ENCODE measurements around the gene CBX6.

The CBX6 gene

GRCh38 chr22:38844315-38845003 lies 27.6 kb downstream of the CBX6 start:
- intact Hi-C loops (cut with DNase I; ENCODE audit: low total_unique reads) = loop anchor here (10.0 kb wide), 1 partner anchor 50 kb away; the partner anchor contains the start of gene DNAL4
- Histone ChIP-seq H3K36me3 (no peaks in the 10 kb centered on the region), H3K27ac (peak overlapping the region; percentile 86 to 89), H3K9me3 (no peaks in the 10 kb centered on the region), H3K4me3 (peak overlapping the region; percentile 58 to 80), H3K4me1 (peaks cover 0 to 61% (median 45%) of the 10 kb centered on the region in 4 donors), H3K27me3 (no peaks in the 10 kb centered on the region)
- no peak for DNase-seq
- no peak for TF ChIP-seq CTCF (IDR thresholded peaks at IDR 0.05)

GRCh38 chr22:38843657-38844314 lies 28.2 kb downstream of the CBX6 start, which contains the start of gene NPTXR:
TSS of gene NPTXR (minus strand) at chr22:38844028.
- H3K4me3 ChIP-seq = peak within 1 kb of the TSS; percentile 58 to 80
- no peaks in the 10 kb centered on the region for H3K36me3 ChIP-seq
- DNase-seq = peak in 1 of 2 donors; percentile 83
- peak within 1 kb of the TSS; percentile 86 to 89 for H3K27ac ChIP-seq
- H3K9me3 ChIP-seq = no peaks in the 10 kb centered on the region
- no peak for TF ChIP-seq CTCF (IDR thresholded peaks at IDR 0.05)
- intact Hi-C loops (cut with DNase I; ENCODE audit: low total_unique reads) = loop anchor here (10.0 kb wide), 1 partner anchor 49 kb away; the partner anchor contains the start of gene DNAL4
- peaks cover 0 to 61% (median 45%) of the 10 kb centered on the region in 4 donors for H3K4me1 ChIP-seq
- no peaks in the 10 kb centered on the region for H3K27me3 ChIP-seq

GRCh38 chr22:38843201-38843656 lies 28.8 kb downstream of the CBX6 start:
- Histone ChIP-seq H3K27me3 (no peaks in the 10 kb centered on the region), H3K36me3 (no peaks in the 10 kb centered on the region), H3K9me3 (no peaks in the 10 kb centered on the region), H3K4me1 (peaks cover 0 to 61% (median 45%) of the 10 kb centered on the region in 4 donors), H3K4me3 (peak overlapping the region; percentile 58 to 80), H3K27ac (peak overlapping the region; percentile 80 to 89)
- peak; percentile 33 to 36 for TF ChIP-seq CTCF (IDR thresholded peaks at IDR 0.05)
- intact Hi-C loops (cut with DNase I; ENCODE audit: low total_unique reads) = loop anchor here (10.0 kb wide), 1 partner anchor 48 kb away; the partner anchor contains the start of gene DNAL4
- no peak for DNase-seq

DNA sequence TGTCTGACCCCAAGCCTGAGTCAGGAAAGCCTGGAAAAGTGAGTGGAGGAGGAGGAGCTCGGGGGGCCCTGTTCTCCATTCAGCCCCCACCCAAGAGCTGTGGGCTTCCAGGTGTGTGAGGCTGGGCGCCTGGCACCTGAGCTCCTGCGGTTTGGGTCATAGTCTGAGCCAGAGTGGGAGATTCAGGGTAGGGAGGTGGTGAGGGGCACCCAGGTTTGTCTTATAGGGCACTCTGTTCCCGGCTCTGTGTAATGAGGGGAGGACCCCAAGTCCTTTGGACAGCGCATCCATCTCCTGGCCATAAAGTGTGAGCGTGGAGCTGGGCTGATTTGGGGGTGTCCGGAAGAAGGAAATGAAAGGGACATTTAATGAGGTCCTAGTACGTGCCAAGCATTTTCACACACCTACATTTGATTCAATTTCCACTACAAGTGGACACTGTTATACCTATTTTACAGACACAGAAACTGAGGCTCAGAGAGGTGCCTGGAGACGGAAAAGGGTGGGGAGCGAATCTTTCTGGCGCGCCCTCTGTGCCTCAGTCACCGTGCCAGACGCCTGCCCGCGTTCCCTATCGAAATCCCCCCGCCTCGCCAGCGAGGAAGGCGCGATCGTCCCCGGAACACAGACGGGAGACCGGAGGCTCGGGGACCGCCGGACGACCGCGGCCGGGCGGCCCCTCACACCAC lies 29.4 kb downstream of the CBX6 start:
- TF ChIP-seq CTCF (IDR thresholded peaks at IDR 0.05) = no peak
- H3K9me3 ChIP-seq = no peaks in the 10 kb centered on the region
- H3K4me3 ChIP-seq = peak overlapping the region; percentile 58 to 80
- DNase-seq = no peak
- intact Hi-C loops (cut with DNase I; ENCODE audit: low total_unique reads) = loop anchor here (10.0 kb wide), 1 partner anchor 48 kb away; the partner anchor contains the start of gene DNAL4
- peak overlapping the region; percentile 80 to 89 for H3K27ac ChIP-seq
- H3K27me3 ChIP-seq = no peaks in the 10 kb centered on the region
- no peaks in the 10 kb centered on the region for H3K36me3 ChIP-seq
- H3K4me1 ChIP-seq = peaks cover 0 to 61% (median 45%) of the 10 kb centered on the region in 4 donors

DNA sequence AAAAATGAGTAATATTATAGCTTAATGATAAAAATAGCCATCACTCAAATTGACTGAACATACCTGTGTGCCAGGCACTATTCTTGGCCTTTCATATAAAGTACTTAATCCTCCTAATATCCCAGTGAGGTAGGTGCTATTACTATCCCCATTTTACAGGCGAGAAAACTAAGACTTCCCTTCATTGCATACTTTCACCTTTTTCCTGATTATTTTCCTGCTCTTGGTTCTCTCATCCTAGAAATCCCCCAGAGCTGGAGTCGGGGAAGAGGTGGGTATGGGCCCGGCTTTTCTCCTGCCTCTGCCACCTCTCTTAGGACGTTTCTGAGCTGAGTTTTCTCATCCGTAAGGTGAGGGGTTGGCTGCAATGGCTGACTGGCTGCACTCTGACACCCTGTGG lies 30.4 kb downstream of the CBX6 start:
- TF ChIP-seq CTCF (IDR thresholded peaks at IDR 0.05) = no peak
- DNase-seq = no peak
- Histone ChIP-seq H3K9me3 (no peaks in the 10 kb centered on the region), H3K27ac (no peak overlapping the region), H3K27me3 (no peaks in the 10 kb centered on the region), H3K4me1 (peaks cover 0 to 53% (median 45%) of the 10 kb centered on the region in 4 donors), H3K36me3 (no peaks in the 10 kb centered on the region), H3K4me3 (peak overlapping the region in 1 of 2 donors; percentile 80)
- intact Hi-C loops (cut with DNase I; ENCODE audit: low total_unique reads) = loop anchor here (10.0 kb wide), 1 partner anchor 47 kb away; the partner anchor contains the start of gene DNAL4
